GM18907 (cell line): ENCODE results near the gene GRAMD1A.
A peak's percentile ranks its signal among the peaks of the same experiment; 100 is the strongest.
"Not testable (repeated sequence)": the region's sequence is repeated elsewhere in the genome, so short reads cannot be mapped to it uniquely, and the experiment has no call there.

ENCODE experiments used
- ATAC-seq: cut with Tn5 transposase; IDR thresholded peaks from one replicate; pipeline ENCODE4 v1.9.1; 2021; ENCODE audit warnings: mild to moderate bottlenecking, moderate library complexity; ENCODE audit not compliant: unreplicated experiment

Gene GRAMD1A

GRCh38 chr19:35051268-35051667 lies 51.1 kb downstream of the GRAMD1A start:
- not testable (repeated sequence) for ATAC-seq

- ATAC-seq = no peak
Observed at GRCh38 chr19:35051796-35052195, 51.7 kb downstream of the GRAMD1A start.

GRCh38 chr19:35052599-35053190 lies 52.6 kb downstream of the GRAMD1A start:
- ATAC-seq = no peak

- no peak for ATAC-seq
Observed at GRCh38 chr19:35053667-35054293, 53.7 kb downstream of the GRAMD1A start.

GRCh38 chr19:35054626-35055025 lies 54.5 kb downstream of the GRAMD1A start:
- no peak for ATAC-seq

- no peak for ATAC-seq
Observed at GRCh38 chr19:35055715-35056179, 55.6 kb downstream of the GRAMD1A start.

GRCh38 chr19:35056513-35057063 lies 56.5 kb downstream of the GRAMD1A start:
- no peak for ATAC-seq

- no peak for ATAC-seq
Observed at GRCh38 chr19:35058370-35058769, 58.2 kb downstream of the GRAMD1A start.

GRCh38 chr19:35059006-35059798 lies 59.1 kb downstream of the GRAMD1A start:
- ATAC-seq = no peak

GRCh38 chr19:35059799-35060091 lies 59.6 kb downstream of the GRAMD1A start:
- ATAC-seq = no peak

GRCh38 chr19:35060160-35060855 lies 60.2 kb downstream of the GRAMD1A start:
- no peak for ATAC-seq

- ATAC-seq = no peak
Observed at GRCh38 chr19:35061583-35062373, 61.7 kb downstream of the GRAMD1A start.

GRCh38 chr19:35062942-35063341 lies 62.8 kb downstream of the GRAMD1A start:
- no peak for ATAC-seq

GRCh38 chr19:35063940-35064818 lies 64.1 kb downstream of the GRAMD1A start:
- ATAC-seq = no peak

- no peak for ATAC-seq
Observed at GRCh38 chr19:35065574-35065973, 65.5 kb downstream of the GRAMD1A start.

- no peak for ATAC-seq
Observed at GRCh38 chr19:35066121-35066520, 66.0 kb downstream of the GRAMD1A start.

GRCh38 chr19:35066691-35067563 lies 66.8 kb downstream of the GRAMD1A start:
- peak; percentile 72 for ATAC-seq

- no peak for ATAC-seq
Observed at GRCh38 chr19:35068941-35069634, 69.0 kb downstream of the GRAMD1A start.
